IPS DF 6.9 (cell line): ENCODE data around the gene CFLAR.
"Not testable (repeated sequence)": the region's sequence is repeated elsewhere in the genome, so short reads cannot be mapped to it uniquely, and the experiment has no call there.

Experiments used
- DNase-seq: peaks from one replicate; pipeline ENCODE4 v3.0.0-alpha.2; 2013; ENCODE audit warnings: low read depth, low spot score
- H3K27ac ChIP-seq: one replicate; pipeline ENCODE4 v1.5.1; 2013; ENCODE audit warnings: low read length, control low read depth
- H3K27me3 ChIP-seq: 2 replicates; pipeline ENCODE4 v1.6.1; 2013; ENCODE audit warnings: mild to moderate bottlenecking, low read length; ENCODE audit not compliant: control insufficient read depth, insufficient read depth
- H3K36me3 ChIP-seq: 2 replicates; pipeline ENCODE4 v1.6.1; 2013; ENCODE audit warnings: low read length; ENCODE audit not compliant: control insufficient read depth, insufficient read depth
- H3K4me1 ChIP-seq: 2 replicates; pipeline ENCODE4 v1.6.1; 2013; ENCODE audit warnings: low read length; ENCODE audit not compliant: control insufficient read depth, insufficient read depth
- H3K4me3 ChIP-seq: 2 replicates; pipeline ENCODE4 v1.5.1; 2013; ENCODE audit warnings: mild to moderate bottlenecking, low read length
- H3K9me3 ChIP-seq: 2 replicates; pipeline ENCODE4 v1.6.1; 2013; ENCODE audit warnings: low read length, inconsistent platforms; ENCODE audit not compliant: control insufficient read depth, insufficient read depth
- WGBS: extraction: QIAGEN DNeasy Blood & Tissue Kit; methylation state at CpG from one replicate; pipeline ENCODE4 v1.1.7; 2013; ENCODE audit warnings: mixed read lengths, missing lambda C conversion rate; ENCODE audit not compliant: insufficient read length, insufficient coverage; 5-methylcytosine and 5-hydroxymethylcytosine counted together

The CFLAR gene

DNA sequence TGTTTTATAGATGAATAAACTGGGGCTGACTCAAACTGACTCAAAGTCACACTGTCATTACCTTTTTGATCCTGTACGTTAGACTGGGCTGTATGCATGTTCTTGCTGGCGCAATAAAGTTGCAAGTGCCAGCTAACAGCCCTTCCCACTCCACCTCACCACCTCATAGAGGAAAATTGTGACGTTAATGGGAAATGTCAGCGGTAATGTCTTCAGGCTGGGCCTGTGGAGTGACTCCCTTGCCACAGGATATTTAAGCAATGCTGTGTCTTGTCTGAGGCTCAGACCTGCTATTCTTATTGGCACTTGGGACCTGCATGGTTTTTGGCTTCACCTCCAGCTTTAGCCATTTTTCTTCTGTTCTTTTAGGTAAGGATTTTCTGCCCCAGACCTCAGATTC lies 41.7 kb downstream of the CFLAR start:
- Histone ChIP-seq H3K4me1 (peaks cover 3% of the 10 kb centered on the region; the same call in 1 of the 2 replicates), H3K9me3 (no peaks in the 10 kb centered on the region), H3K4me3 (no peak overlapping the region), H3K27me3 (no peaks in the 10 kb centered on the region), H3K27ac (no peak overlapping the region), H3K36me3 (no peaks in the 10 kb centered on the region)
- DNase-seq, result no peak
- WGBS, result no CpG with 5 or more reads among the region's 4 CpGs

DNA sequence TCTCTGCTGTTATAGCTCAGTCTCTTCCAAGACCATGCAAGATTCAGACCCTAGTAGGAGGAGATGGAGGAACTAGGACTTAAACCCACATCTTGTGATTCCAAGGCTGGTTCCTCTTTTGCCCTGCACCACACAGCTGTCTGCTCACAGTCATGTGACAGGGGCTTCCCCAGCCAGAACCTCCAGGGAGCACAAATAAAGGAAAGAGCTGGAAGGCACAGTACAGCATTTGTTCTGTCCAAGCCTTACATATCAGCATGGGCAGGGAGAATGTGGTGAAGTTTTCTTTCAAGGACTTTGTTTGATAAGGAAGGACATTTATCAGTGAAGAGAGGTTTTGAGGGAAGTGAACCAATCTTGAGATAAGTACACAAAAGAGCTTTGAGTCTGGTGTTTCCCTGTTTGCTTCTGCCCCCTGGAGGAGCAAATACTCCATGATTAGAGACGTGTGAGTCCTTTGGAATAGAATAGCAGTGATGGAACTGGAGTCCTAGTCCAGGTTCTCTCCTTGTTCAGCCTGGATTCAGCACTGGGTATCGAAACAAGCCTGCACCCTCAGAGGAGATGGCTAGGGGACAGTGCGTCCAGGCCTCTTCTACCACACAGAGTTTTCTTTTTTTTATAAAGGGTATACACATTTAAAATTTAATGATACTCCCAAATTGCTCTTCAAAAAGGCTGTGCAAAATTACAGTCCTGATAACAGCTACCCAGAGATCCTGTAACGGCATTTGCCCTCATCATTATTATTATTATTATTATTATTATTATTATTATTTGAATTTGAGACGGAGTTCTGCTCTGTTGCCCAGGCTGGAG lies 42.4 kb downstream of the CFLAR start:
- no CpG with 5 or more reads among the region's 5 CpGs for WGBS

DNA sequence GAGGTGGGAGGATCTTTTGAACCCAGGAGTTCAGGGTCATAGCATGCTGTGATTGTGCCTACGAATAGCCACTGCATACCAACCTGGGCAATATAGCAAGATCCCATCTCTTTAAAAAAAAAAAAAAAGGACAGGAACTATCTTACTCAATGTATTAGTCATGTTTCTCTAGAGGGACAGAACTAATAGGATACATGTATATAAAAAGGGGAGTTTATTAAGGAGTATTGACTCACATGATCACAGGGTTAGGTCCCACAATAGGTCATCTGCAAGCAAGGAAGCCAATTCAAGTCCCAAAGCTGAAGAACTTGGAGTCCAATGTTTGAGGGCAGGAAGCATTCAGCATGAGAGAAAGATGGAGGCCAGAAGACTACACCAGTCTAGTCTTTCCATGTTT lies 48.2 kb downstream of the CFLAR start:
- peaks cover 4% of the 10 kb centered on the region; the same call in 1 of the 2 replicates for H3K36me3 ChIP-seq
- no CpG with 5 or more reads among the region's 1 CpG for WGBS
- no peaks in the 10 kb centered on the region for H3K27me3 ChIP-seq
- no peak for DNase-seq
- no peak overlapping the region for H3K4me3 ChIP-seq
- no peaks in the 10 kb centered on the region for H3K4me1 ChIP-seq
- H3K27ac ChIP-seq, result no peak overlapping the region
- no peaks in the 10 kb centered on the region for H3K9me3 ChIP-seq

More for the DNA sequence above, 42.4 kb downstream of the CFLAR start:
- no peak overlapping the region for H3K27ac ChIP-seq
- DNase-seq, result no peak
- peaks cover 3% of the 10 kb centered on the region; the same call in 1 of the 2 replicates for H3K4me1 ChIP-seq
- H3K36me3 ChIP-seq, result no peaks in the 10 kb centered on the region
- no peaks in the 10 kb centered on the region for H3K9me3 ChIP-seq
- no peak overlapping the region for H3K4me3 ChIP-seq
- no peaks in the 10 kb centered on the region for H3K27me3 ChIP-seq

DNA sequence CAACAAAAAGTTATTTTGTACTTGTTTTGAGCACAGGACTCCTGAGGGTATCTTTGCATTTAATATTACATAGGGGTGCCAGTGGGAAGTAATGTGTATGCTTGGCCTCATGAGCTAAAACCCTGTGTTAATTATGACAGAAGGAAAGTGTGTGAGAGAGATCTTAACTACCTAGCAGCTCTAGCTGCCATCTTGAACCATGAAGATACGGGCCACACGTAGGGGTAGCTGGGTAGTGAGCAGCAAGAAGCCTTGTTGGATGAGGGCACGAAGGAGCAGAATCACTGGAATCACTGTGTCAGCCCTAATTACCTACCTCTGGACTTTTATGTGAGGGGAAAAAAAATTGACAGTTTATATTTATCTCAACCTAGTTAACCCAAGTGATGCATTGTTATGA lies 51.6 kb downstream of the CFLAR start:
- WGBS, result no CpG with 5 or more reads among the region's 3 CpGs
- DNase-seq, result no peak

DNA sequence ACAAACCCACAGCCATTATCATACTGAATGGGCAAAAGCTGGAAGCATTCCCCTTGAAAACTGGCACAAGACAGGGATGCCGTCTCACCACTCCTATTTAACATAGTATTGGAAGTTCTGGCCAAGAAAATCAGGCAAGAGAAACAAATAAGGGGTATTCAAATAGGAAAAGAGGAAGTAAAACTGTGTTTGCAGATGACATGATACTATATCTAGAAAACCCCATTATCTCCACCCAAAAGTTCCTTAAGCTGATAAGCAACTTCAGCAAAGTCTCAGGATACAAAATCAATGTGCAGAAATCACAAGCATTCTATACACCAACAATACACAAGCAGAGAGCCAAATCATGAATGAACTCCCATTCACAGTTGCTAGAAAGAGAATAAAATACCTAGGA lies 52.5 kb downstream of the CFLAR start:
- H3K9me3 ChIP-seq, H3K27ac ChIP-seq, H3K4me1 ChIP-seq, H3K27me3 ChIP-seq, H3K4me3 ChIP-seq, H3K36me3 ChIP-seq, DNase-seq: not testable (repeated sequence)
- WGBS, result no CpG with 5 or more reads among the region's 1 CpG

More for the DNA sequence above, 51.6 kb downstream of the CFLAR start:
- Histone ChIP-seq H3K27me3 (no peaks in the 10 kb centered on the region), H3K9me3 (no peaks in the 10 kb centered on the region), H3K36me3 (peaks cover 4% of the 10 kb centered on the region; the same call in 1 of the 2 replicates), H3K4me3 (no peak overlapping the region), H3K27ac (no peak overlapping the region), H3K4me1 (no peaks in the 10 kb centered on the region)

DNA sequence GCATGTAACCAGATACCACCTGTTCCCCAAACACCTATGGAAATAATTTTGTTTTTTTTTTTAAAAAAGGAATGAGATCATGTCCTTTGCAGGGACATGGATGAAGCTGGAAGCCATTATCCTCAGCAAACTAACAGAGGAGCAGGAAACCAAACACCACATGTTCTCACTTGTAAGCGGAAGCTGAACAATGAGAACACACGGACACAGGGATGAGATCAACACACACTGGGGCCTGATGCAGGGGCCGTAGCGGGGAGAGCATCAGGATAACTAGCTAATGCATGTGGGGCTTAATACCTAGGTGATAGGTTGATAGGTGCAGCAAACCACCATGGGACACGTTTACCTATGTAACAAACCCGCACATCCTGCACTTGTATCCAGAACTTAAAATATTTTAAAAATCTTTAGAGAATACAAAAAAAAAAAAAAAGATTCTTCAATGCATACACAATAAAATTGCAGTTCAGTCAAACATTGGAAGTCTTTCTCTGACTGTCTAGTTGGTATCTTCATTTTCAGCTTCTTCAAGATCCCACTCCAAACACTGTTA lies 55.4 kb downstream of the CFLAR start:
- peaks cover 1% of the 10 kb centered on the region; the same call in 1 of the 2 replicates for H3K4me1 ChIP-seq
- H3K27ac ChIP-seq, result no peak overlapping the region
- DNase-seq, result no peak
- no CpG with 5 or more reads among the region's 6 CpGs for WGBS
- no peak overlapping the region for H3K4me3 ChIP-seq
- H3K36me3 ChIP-seq, result peaks cover 3% of the 10 kb centered on the region; the same call in 1 of the 2 replicates
- no peaks in the 10 kb centered on the region for H3K9me3 ChIP-seq
- no peaks in the 10 kb centered on the region for H3K27me3 ChIP-seq

DNA sequence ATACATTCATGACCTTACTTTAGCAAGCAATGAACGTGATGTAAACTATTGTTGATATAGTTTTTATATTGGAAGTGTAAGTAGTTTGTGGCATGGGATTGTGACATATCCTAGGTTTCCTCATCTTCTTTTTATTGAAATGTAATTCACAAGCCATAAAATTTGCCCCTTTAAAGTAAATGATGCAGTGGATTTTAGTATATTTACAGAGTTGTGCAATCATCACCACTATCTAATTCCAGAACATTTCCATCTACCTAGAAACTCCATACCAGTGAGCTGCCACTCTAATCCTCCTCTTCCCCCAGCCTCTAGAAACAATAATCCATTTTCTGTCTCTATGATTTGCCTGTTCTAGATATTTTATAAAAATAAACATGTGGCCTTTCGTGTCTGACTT lies 56.3 kb downstream of the CFLAR start:
- Histone ChIP-seq H3K9me3 (no peaks in the 10 kb centered on the region), H3K36me3 (no peaks in the 10 kb centered on the region), H3K4me3 (no peak overlapping the region), H3K4me1 (peaks cover 1% of the 10 kb centered on the region; the same call in 1 of the 2 replicates), H3K27me3 (no peaks in the 10 kb centered on the region), H3K27ac (no peak overlapping the region)
- DNase-seq, result no peak
- 100% methylated on average over 1 of the region's 2 CpGs for WGBS

DNA sequence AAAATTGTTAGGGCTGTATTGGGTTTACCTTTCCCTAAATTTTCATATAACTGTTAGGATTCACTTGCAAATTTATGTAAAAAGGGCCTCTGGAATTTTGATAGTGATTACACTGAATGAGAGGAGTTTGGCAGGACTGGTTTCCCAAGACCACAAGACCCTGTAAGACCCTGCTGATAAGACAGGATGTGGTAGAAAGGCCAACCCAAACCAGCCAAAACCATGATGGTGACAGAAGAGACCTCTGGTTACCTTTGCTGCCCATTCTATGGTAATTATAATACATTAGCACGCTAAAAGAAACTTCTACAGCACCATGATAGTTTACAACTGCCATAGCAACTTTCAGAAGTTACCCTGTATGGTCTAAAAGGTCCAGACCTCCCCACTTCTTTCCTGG lies 58.7 kb downstream of the CFLAR start:
- Histone ChIP-seq H3K4me1 (peaks cover 1% of the 10 kb centered on the region; the same call in 1 of the 2 replicates), H3K9me3 (no peaks in the 10 kb centered on the region; the same call in 1 of the 2 replicates), H3K27ac (no peak overlapping the region), H3K4me3 (no peak overlapping the region), H3K36me3 (no peaks in the 10 kb centered on the region), H3K27me3 (no peaks in the 10 kb centered on the region)
- WGBS, result no CpG with 5 or more reads among the region's 1 CpG
- DNase-seq, result no peak

DNA sequence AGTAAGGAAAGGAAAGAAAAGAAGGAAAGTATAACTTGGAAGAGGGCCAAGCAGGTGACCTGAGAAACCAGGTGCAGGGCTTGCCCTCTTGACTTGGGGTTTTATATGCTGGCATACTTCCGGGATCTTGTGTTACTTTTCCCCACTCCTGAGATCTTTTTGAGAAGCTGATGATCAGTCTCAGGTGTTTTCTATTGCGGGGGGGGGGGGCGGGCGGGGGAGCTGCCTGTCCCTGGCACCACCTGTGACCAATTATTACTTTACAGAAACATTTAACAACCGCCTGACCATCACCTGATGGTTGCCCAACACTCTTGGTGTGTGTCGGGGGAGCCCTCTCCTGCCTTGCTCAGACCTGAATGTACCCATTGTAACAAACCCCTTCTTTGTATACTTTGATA lies 60.1 kb downstream of the CFLAR start:
- Histone ChIP-seq H3K27ac (no peak overlapping the region), H3K4me3 (no peak overlapping the region), H3K9me3 (no peaks in the 10 kb centered on the region; the same call in 1 of the 2 replicates), H3K27me3 (no peaks in the 10 kb centered on the region), H3K36me3 (no peaks in the 10 kb centered on the region), H3K4me1 (peaks cover 1% of the 10 kb centered on the region; the same call in 1 of the 2 replicates)
- no CpG with 5 or more reads among the region's 6 CpGs for WGBS
- no peak for DNase-seq

DNA sequence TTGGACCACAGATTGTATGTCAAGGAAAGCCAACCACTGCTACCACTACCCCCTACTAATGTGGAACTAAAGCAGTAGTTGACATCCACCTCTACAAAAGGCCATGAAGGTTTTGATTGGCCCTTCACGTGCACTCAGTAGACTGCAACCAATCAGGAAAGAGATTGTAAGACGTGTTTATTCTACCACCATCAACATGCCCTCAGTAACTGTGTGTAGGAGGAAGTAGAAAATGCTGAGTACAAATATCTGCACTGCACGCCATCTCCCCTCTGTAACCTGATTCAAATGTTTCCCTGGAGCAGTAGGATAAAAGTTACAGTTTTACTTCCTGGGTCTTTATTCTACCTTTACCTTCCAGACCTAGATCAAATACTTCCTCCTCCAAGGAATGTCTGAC lies 64.0 kb downstream of the CFLAR start:
- Histone ChIP-seq H3K4me3 (no peak overlapping the region), H3K36me3 (no peaks in the 10 kb centered on the region), H3K27ac (no peak overlapping the region), H3K9me3 (no peaks in the 10 kb centered on the region; the same call in 1 of the 2 replicates), H3K4me1 (no peaks in the 10 kb centered on the region; the same call in 1 of the 2 replicates), H3K27me3 (no peaks in the 10 kb centered on the region)
- no CpG with 5 or more reads among the region's 3 CpGs for WGBS
- no peak for DNase-seq
